ENCODE results near the gene ANO6.
"Not testable (repeated sequence)": the region's sequence is repeated elsewhere in the genome, so short reads cannot be mapped to it uniquely, and the experiment has no call there.

The ANO6 gene

DNA sequence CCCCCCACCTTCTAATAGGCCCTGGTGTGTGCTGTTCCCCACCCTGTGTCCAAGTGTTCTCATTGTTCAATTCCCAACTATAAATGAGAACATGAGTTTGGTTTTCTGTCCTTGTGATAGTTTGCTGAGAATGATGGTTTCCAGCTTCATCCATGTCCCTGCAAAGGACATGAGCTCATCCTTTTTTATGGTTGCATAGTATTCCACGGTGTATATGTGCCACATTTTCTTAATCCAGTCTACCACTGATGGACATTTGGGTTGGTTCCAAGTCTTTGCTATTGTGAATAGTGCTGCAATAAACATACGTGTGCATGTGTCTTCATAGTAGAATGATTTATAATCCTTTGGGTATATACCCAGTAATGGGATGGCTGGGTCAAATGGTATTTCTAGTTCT is 20.5 kb downstream of the ANO6 start:
- not testable (repeated sequence) for DNase-seq (ENCODE audit: low spot score)

DNA sequence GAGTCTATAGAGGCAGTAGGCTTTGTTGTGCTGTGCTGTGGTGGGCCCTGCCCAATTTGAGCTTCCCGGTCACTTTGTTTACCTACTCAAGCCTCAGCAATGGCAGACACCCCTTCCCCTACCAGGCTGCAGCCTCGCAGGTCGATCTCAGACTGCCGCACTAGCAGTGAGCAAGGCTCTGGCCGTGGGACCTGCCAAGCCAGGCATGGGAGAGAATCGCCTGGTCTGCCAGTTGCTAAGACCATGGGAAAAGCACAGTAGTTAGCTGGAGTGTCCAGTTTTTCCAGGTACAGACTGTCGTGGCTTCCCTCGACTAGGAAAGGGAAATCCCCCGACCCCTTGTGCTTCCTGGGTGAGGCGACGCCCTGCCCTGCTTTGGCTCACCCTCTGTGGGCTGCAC is 26.3 kb downstream of the ANO6 start:
- DNase-seq (ENCODE audit: low spot score), result no peak

DNA sequence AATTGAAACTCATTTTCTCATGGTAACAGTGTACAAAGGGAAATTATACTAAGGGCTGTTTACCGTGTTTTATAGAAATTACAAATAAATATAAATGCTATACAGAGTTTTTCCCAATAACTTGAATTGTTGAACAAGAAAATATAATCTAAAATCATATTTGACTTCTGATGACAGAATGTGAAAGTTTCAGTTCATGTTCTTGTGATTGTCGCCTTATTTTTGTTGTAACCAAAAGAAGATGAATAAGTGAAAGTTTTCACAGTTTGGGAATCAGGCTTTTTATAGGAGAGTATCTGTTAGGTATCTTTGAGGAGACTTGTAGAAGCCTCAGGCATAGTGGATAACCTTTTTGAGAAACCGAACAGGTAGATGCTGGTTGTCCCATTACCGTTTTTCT is 28.1 kb downstream of the ANO6 start:
- DNase-seq (ENCODE audit: low spot score), result no peak

DNA sequence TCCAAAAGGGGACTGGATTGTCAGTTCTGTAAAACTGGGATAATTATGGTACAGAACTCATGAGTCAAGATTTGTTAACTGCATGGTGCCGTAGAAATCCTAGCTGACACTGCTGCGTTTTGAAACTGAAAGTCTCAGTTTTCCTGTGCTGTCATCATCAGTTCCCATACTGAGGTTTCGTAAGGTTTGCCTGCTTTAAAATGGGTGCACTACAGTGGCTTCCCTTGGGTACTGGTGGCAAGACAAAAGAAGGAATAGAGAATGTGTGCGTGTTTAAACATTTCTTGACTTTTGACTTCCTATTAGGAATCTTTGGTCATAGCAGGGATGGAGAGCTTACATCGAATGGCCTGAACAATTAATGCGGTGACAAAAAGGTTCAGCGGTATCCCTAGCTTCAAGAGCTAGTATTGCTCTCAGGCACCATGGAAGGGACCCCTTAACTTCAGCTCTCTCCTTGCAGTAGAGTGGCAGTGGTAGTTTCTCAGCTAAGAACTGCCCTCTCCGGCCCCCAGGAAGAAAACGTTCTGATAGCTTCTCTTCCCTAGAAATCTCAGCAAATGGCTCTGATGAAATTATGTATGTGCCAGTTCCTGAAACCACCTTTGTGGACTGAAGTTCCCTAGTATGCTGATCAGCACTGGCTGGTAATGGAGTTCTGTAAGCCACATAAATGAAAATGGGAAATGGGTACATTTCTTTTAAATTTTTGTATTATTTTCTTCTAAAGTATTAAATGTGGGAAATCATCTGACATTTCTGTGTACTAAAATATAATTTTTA is 28.9 kb downstream of the ANO6 start:
- DNase-seq (ENCODE audit: low spot score), result no peak

DNA sequence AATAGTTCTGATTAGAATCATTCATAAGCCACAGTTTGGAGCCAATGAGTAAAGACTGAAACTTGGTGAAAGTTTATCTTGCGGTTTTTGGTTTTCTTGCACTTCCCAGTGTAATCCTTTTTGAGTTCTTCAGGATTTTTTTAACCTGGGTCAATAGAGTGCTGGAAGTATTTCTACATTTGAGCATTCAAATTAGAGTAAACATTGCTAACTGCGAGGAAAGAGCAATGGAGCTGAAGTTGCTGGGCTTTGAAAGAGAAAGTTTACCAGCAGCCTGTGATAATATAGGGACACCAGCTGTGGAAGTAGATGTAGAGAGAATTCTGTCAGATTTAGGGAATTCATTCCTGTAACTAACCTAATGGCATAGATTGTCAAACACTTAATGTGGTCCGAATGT is 30.3 kb downstream of the ANO6 start:
- no peak for DNase-seq (ENCODE audit: low spot score)

DNA sequence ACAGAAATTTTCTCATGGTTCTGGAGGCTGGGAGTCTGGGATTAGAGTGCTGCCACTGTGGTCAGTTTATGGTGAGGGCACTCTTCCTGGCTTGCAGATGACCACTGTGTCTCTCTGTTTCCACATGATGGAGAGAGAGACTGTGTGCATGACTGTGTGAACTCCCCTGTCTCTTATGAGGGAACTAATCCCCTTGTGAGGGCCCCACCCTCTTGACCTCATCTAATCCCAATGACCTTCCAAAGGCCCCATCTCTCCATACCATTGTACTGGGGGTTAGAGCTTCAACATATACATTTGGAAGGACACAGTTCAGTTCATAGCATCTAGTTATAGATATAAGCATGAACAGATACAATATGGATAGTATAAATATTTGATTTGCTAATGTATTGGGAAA is 31.7 kb downstream of the ANO6 start:
- DNase-seq (ENCODE audit: low spot score), result no peak

DNA sequence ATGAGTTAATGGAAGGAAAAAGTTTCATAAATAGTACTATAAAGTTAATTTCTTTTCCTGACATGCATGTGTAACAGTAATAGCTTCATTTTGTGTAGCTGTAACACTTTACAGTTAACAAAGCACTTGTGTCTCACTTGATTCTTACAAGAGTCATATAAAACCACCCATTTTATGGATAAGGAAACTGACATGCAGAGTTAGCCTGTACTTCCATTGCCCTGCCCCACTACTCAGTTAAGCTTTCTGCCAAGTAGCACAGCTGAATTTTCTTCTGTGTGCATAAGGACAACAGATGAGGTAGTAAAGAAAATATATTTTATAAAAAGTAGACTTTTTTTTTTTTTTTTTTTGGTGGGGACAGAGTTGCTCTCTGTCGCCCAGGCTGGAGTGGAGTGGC is 32.2 kb downstream of the ANO6 start:
- no peak for DNase-seq (ENCODE audit: low spot score)

DNA sequence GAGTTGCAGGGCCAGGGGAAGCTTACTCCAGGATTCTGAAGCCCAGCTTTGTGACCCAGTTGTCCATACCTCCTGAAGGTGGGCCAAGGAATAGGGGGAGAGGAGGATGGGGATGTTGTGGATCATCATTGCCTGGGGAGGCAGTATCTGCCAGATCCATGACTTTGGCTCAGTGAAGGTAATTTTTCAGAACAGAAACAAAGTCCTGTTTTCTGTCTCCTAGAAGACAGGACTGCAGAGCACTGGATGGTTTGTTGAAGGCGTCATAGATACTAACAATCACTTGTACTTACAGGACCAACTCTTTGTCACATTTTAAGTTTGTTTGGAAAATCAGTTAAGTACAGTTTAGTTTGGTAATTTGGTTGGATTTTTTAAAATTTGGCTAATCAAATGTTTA is 38.4 kb downstream of the ANO6 start:
- DNase-seq (ENCODE audit: low spot score), result no peak

DNA sequence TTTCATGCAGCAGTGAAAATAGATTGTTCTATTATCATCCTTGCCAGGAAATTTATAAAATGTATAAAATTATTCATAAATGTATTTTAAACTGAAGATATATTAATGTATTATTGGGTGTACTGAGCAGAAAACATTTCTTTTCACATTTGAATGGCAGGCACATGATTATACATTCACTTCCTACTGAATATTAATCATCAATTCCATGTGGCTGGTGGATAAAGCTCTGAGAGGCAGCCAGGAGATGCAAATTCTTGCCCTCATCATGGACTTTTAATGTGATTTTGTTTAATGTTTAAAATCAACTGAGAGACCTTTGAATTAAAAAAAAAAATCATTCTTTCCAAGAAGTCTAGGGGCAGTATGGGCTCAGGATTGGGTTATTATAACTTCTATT is 40.8 kb downstream of the ANO6 start:
- DNase-seq (ENCODE audit: low spot score), result no peak

DNA sequence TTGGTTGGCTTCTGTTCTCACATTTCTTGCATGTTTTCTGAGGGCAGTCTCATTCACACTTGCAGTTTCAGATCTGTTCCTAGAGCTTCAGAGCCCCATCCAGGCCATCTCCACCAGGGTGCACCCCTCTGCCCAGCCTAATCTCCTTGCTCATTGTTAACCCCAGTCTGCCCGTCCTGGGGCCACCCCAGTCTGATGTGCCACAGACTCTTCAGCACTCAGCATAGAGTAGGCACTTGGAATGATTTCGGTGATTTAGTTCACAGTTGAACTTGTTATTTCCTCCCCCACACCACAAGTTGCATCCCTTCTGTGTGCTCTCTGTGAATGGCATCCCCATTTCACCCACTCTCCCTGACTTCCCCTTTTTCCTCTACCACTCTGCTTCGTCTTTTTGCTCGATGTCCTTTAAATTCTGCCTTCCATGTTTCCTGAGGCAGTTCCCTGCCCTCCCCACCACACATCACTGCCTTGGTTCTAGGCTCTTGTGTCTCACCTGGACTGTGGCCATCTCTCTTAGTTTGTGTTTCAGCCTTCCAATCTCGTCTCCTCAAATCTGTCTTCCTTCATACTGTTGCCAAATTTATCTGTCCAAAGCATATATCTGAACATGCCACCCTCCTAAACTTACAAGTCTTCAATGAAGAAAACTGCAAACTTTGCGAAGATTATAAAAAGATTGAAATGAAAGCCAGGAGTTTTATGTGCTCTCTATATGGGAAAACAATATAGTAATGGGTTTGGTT is 41.5 kb downstream of the ANO6 start:
- DNase-seq (ENCODE audit: low spot score), result no peak

DNA sequence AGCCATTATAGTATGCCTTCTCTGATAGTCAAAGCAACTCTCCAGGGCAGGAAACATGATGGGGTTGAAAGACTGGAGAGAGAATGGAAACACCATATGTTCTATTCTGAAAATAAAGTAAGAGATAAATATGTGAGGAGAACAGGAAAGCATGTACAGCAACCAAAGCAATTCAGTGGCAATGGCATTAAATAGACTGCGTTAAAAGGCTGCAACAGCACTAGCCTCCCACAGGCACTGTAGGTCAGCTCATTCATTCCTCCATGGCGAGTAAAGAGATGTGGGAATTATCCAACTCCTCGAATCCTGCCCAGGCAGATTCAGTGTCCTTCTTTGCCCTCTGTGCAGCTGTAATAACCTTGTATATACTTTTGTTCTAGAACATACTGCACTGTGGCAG is 43.8 kb downstream of the ANO6 start:
- DNase-seq (ENCODE audit: low spot score), result peak; percentile 52

DNA sequence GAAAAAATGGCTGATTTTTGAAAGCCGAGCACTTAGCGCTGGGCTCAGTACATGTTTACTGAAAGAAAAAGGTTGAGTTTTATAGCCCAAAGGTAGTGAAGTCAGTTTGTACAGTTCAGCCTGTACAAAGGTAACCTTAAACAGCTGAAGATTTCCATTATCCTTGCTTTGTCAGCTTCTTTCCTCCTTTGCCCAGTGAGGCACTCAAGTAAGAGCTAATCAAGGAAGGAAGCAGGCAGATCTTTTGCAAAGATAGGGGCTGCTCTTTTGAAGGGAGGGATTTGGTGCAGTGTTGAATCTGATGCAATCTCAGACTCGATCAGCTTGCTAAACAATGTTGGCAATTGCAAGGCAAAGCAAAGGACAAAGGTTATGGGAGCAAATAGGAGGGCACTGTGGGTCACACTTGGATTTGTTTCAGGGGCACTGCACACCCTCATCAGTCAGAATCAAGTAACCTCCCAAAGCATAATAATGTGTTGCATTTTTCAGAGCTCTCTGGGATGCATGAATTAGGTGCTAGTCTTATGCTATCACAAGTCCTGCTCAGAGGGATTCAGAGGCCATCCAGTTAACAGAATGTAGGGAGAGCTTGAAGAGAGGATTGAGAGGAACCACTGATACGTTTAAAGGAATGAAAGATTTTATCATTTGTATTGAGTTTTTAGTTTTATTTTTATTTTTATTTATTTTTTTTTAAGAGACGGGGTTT is 44.4 kb downstream of the ANO6 start:
- DNase-seq (ENCODE audit: low spot score), result peak; percentile 44

DNA sequence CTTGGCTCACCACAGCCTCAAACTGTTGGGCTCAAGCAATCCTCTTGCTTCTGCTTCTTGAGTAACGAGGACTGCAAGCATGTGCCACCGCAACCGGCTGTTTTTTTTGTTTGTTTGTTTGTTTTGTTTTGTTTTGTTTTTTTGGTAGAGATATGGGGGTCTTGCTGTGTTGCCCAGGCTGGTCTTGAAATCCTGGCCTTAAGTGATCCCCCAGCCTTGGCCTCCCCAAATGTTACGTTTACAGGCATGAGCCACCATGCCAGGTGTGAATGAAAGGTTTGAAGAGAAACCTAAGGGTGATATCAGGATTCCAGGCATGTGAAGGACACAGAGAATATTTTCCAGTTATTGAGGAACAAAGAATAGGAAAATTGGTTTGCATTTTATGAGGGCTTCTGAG is 45.0 kb downstream of the ANO6 start:
- no peak for DNase-seq (ENCODE audit: low spot score)

DNA sequence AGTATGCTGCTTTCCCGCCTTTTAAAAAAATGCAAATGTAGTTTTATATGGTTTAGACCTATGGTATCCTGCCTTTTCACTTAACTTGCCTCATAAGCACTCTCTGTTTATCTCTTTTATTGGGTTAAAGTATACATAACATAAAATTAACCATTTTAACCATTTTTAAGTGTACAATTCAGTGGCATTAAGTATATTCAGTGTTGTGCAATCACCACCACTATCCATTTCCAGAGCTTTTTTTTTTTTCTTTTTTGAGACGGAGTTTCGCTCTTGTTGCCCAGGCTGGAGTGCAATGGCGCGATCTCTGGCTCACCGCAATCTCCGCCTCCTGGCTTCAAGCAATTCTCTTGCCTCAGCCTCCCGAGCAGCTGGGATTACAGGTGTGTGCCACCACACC is 46.3 kb downstream of the ANO6 start:
- DNase-seq (ENCODE audit: low spot score), result not testable (repeated sequence)

DNA sequence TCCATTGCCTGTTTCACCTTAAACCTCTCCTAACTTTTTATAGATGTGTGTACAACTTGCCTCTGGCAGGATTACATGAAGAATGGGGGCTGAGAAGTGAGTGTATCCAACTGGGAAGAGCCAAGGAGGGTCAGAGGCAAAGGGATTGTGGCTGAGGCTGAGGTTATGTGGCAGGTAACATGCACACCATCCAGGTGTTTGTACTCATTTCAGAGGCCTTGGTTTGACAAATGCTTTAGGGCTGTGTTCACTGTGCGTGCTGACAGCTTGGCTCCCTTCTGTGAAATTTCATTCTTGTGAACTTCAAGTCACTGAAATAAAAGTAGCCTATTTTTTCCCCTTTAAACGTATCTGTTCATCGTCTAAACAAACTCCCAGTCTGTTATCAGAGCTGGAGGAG is 47.7 kb downstream of the ANO6 start:
- DNase-seq (ENCODE audit: low spot score), result no peak

DNA sequence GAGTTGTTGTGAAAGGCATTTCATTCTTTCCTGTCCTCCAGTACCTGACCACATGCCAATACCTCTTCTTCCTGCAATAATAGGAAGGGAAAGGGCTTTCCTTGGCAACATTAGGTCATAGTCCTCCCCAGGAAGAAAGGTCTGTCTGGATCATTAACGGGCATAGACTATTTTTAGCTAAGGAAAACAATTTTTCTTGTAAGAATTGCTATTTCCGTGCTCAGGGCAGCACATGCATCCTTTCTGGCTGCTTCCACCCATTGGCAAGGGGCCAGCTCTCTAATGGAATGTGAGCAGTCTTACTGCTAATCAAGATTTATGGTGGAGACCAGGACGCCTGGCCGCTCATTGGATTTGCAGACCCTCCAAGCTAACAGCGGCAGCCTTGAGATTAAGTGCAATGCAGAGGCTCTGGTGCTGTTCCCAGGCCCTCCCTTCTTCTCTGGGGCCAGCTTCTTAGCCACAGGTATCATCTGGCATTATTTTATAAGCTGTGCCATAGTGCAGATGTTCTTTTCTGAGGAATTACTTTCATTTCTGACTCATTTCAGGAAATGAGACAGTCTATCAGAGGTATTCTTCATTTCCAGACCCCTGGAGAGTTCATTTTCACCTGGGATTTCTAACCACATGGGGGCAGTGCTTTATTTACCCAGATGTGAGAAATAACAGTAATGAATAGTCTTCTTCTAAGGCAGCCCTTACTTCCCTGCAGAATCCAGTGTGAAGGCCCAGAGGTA is 52.9 kb downstream of the ANO6 start:
- peak; percentile 72 for DNase-seq (ENCODE audit: low spot score)

DNA sequence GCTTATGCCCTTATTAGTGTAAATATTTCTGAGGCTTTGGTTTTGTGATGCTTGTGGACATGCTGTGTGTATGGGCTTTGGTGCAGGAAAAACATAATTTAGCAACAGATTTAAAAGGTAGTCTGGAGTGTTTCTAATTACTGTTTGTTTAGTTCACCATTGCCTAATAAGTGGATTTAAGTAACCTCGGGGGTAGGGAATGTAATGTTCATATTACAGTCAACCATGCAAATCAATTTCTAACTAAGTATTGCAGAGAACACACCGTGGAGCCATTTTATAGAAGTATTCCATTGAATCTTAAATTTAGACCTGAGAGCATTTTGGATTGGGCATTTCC is 53.5 kb downstream of the ANO6 start:
- DNase-seq (ENCODE audit: low spot score), result no peak

DNA sequence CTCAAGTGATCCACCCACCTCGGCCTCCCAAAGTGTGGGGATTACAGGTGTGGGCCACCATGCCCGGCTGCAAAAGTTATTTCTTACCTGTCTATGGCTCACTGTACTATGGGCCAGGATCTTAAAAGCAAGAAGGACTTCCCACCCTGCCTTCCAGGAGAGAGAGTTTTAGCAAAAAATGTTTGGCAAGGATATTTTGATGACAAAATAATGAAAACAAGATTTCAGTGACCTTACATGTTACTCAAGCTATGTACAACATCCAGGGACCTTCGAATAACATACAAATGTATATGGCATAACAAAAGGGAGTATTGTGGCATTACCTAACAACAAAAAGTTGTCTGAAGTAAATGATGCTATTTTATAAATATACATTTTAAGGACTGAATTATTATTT is 55.1 kb downstream of the ANO6 start:
- DNase-seq (ENCODE audit: low spot score), result no peak

DNA sequence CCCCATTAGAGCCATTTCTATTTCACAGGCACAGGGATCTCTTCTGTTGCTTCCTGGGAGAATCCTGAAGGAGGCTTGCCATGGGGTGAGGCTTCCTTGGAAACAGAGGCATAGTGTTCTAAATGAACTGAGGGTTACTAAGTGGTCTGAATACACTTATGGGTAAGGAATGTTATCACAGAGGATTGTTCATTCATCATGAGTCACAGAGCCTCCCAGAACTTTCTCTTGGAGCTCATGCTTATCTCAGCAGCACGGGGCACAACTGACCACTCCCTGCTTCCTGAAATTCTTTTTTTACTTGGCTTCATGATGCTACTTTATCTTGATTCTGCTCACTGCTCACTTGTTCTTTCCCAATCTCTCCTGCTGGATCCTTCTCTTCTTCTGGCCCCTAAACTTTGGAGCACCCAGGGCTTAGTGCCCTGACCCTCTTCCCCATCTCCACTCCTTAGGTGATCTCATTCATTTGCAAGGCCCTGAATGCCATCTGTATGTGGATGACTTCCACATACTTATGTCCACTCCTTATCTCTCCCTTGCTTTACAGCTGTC is 57.9 kb downstream of the ANO6 start:
- DNase-seq (ENCODE audit: low spot score), result peak; percentile 85

DNA sequence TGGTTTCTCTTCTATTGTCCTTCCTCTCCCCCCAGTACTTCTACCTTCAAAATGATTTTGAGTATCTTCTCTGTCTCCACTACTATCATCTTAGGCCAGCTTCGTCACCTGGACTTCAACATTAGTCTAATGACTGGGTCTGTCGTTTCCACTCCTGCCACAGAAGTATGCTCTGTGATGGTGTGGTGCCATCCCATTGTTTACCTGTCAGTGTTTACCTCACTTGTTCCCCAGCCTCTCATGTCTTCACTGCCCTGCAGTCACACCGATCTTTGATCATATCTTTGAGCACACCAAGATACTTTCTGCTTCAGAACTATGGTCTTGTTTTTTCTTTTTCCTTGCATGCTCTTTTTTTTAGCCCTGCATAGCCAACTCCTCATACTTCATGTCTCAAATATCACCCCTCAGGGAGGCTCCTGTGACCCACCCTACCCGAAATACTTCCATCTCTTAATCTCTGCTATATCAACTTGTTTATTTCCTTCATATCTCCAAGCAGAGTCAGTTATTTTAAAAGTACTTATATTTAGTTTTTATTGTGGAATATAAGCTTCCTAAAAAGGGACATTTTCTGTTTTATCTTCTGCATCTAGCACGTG is 60.4 kb downstream of the ANO6 start:
- DNase-seq (ENCODE audit: low spot score), result no peak

DNA sequence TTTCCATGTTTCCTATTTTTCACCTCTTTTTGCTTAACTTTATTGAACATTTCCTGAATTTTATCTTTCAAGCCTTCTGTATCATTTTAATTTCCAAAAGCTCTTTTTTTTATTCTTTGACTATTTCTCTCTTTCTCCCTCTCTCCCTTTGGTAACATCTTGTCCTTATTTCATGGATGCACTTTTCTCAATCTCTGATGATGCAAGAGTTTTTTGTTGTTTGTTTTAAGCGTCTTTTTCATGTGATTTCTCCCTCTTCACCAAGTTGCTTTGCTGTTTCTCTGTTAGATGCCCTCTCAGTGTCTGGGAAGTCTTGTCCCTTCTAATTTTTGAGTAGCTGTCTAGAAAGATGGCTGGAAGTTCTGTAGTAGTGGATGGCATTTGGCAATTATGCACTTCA is 62.6 kb downstream of the ANO6 start:
- DNase-seq (ENCODE audit: low spot score), result no peak

Data from GM03348 (cell line).